Esophagus (tissue), 2 donors: ENCODE results near the gene FOXL3. TPM values are rescaled to one million over a fixed set of nuclear protein-coding genes. Genes with fewer than 3 reads are reported as not detected.

ENCODE experiments used
- H3K27ac ChIP-seq, 2 donors: one replicate each; pipeline ENCODE4 v1.5.1; 2013; ENCODE audit warnings: low read depth in 2 of 2, mild to moderate bottlenecking in 2 of 2, inconsistent platforms in 1 of 2, low read length in 1 of 2, moderate library complexity in 1 of 2
- H3K27me3 ChIP-seq, 2 donors: one replicate each; pipeline ENCODE4 v1.6.1; 2013; ENCODE audit warnings: low read length in 2 of 2, control low read depth in 1 of 2, mild to moderate bottlenecking in 1 of 2; ENCODE audit not compliant: insufficient read depth in 2 of 2, control insufficient read depth in 1 of 2
- H3K36me3 ChIP-seq, 2 donors: one replicate each; pipeline ENCODE4 v1.6.1; 2013; ENCODE audit warnings: low read length in 1 of 2; ENCODE audit not compliant: control insufficient read depth in 2 of 2, insufficient read depth in 2 of 2
- H3K4me1 ChIP-seq, 2 donors: one replicate each; pipeline ENCODE4 v1.6.1; 2013; ENCODE audit warnings: low read length in 1 of 2; ENCODE audit not compliant: control insufficient read depth in 2 of 2, insufficient read depth in 2 of 2
- H3K4me3 ChIP-seq, 2 donors: one replicate each; pipeline ENCODE4 v1.5.1; 2013; ENCODE audit warnings: low read length in 2 of 2, mild to moderate bottlenecking in 2 of 2, low read depth in 1 of 2, moderate library complexity in 1 of 2
- H3K9me3 ChIP-seq, 2 donors: one replicate each; pipeline ENCODE4 v1.6.1; 2013; ENCODE audit warnings: mild to moderate bottlenecking in 2 of 2, low read depth in 1 of 2, low read length in 1 of 2, moderate library complexity in 1 of 2; ENCODE audit not compliant: control insufficient read depth in 2 of 2, insufficient read depth in 1 of 2
- WGBS, 2 donors: extraction: QIAGEN DNeasy Blood & Tissue Kit; methylation state at CpG; one replicate each; pipeline ENCODE4 v1.1.7; 2013; 5-methylcytosine and 5-hydroxymethylcytosine counted together
- polyA plus RNA-seq, 2 donors: library from polyadenylated mRNA; stranded (reverse); fragments of 200-250 nt; gene quantifications; one replicate each; pipeline ENCODE4 v1.2.3, GENCODE V29; 2013
- donor health status: healthy with polysubstance abuse.
- donor health status: Bipolar disorder and iron deficiency.

Gene FOXL3
- polyA plus RNA-seq, 2 donors, result not detected

- Histone ChIP-seq H3K27ac (no peak overlapping the region), H3K4me1 (no peaks in the 10 kb centered on the region), H3K36me3 (peaks cover 0 to 24% of the 10 kb centered on the region in 2 donors), H3K4me3 (no peak overlapping the region), H3K27me3 (no peaks in the 10 kb centered on the region), H3K9me3 (no peaks in the 10 kb centered on the region)
- WGBS, 2 donors, result 75 to 85% methylated on average over 16 of the region's 16 CpGs
Measured at GRCh38 chr7:247636-248035, 42.3 kb upstream of the FOXL3 start.

- Histone ChIP-seq H3K27me3 (no peaks in the 10 kb centered on the region), H3K27ac (no peak overlapping the region), H3K4me1 (no peaks in the 10 kb centered on the region), H3K9me3 (no peaks in the 10 kb centered on the region), H3K36me3 (peaks cover 0 to 31% of the 10 kb centered on the region in 2 donors), H3K4me3 (no peak overlapping the region)
- 84 to 85% methylated on average over 20 of the region's 20 CpGs for WGBS, 2 donors
Measured at GRCh38 chr7:248732-249435, 41.1 kb upstream of the FOXL3 start.

GRCh38 chr7:249989-250388, 40.0 kb upstream of the FOXL3 start:
- 85 to 86% methylated on average over 12 of the region's 12 CpGs for WGBS, 2 donors

GRCh38 chr7:250523-250922, 39.4 kb upstream of the FOXL3 start:
- Histone ChIP-seq H3K4me3 (no peak overlapping the region), H3K36me3 (peaks cover 0 to 26% of the 10 kb centered on the region in 2 donors), H3K27ac (no peak overlapping the region), H3K27me3 (no peaks in the 10 kb centered on the region), H3K4me1 (no peaks in the 10 kb centered on the region), H3K9me3 (no peaks in the 10 kb centered on the region)
- WGBS, 2 donors, result 91% methylated on average over 15 of the region's 15 CpGs

More at GRCh38 chr7:249989-250388, 40.0 kb upstream of the FOXL3 start:
- H3K9me3 ChIP-seq, result no peaks in the 10 kb centered on the region
- H3K27me3 ChIP-seq, result no peaks in the 10 kb centered on the region
- no peaks in the 10 kb centered on the region for H3K4me1 ChIP-seq
- no peak overlapping the region for H3K4me3 ChIP-seq
- peaks cover 0 to 31% of the 10 kb centered on the region in 2 donors for H3K36me3 ChIP-seq
- H3K27ac ChIP-seq, result no peak overlapping the region

GRCh38 chr7:251005-251404, 39.0 kb upstream of the FOXL3 start:
- Histone ChIP-seq H3K27ac (no peak overlapping the region), H3K36me3 (peaks cover 0 to 31% of the 10 kb centered on the region in 2 donors)
- WGBS, 2 donors, result 94% methylated on average over 20 of the region's 20 CpGs

GRCh38 chr7:251446-252175, 38.4 kb upstream of the FOXL3 start:
- no peaks in the 10 kb centered on the region for H3K4me1 ChIP-seq
- H3K27ac ChIP-seq, result no peak overlapping the region
- H3K27me3 ChIP-seq, result no peaks in the 10 kb centered on the region
- WGBS, 2 donors, result 88 to 90% methylated on average over 21 of the region's 21 CpGs
- H3K4me3 ChIP-seq, result no peak overlapping the region
- no peaks in the 10 kb centered on the region for H3K9me3 ChIP-seq
- H3K36me3 ChIP-seq, result peaks cover 0 to 32% of the 10 kb centered on the region in 2 donors

More at GRCh38 chr7:251005-251404, 39.0 kb upstream of the FOXL3 start:
- Histone ChIP-seq H3K9me3 (no peaks in the 10 kb centered on the region), H3K4me1 (no peaks in the 10 kb centered on the region), H3K4me3 (no peak overlapping the region), H3K27me3 (no peaks in the 10 kb centered on the region)

- Histone ChIP-seq H3K27me3 (no peaks in the 10 kb centered on the region), H3K36me3 (peaks cover 0 to 35% of the 10 kb centered on the region in 2 donors), H3K4me1 (no peaks in the 10 kb centered on the region), H3K9me3 (no peaks in the 10 kb centered on the region), H3K4me3 (no peak overlapping the region), H3K27ac (no peak overlapping the region)
- WGBS, 2 donors, result 91 to 93% methylated on average over 29 of the region's 29 CpGs
Measured at GRCh38 chr7:252216-252965, 37.6 kb upstream of the FOXL3 start.

GRCh38 chr7:252981-253380, 37.0 kb upstream of the FOXL3 start:
- H3K4me3 ChIP-seq, result no peak overlapping the region
- H3K9me3 ChIP-seq, result no peaks in the 10 kb centered on the region
- no peaks in the 10 kb centered on the region for H3K4me1 ChIP-seq
- WGBS, 2 donors, result 92 to 93% methylated on average over 22 of the region's 22 CpGs
- peaks cover 0 to 34% of the 10 kb centered on the region in 2 donors for H3K36me3 ChIP-seq
- no peak overlapping the region for H3K27ac ChIP-seq
- H3K27me3 ChIP-seq, result no peaks in the 10 kb centered on the region

- Histone ChIP-seq H3K4me3 (no peak overlapping the region), H3K9me3 (no peaks in the 10 kb centered on the region), H3K36me3 (peaks cover 0 to 33% of the 10 kb centered on the region in 2 donors), H3K27ac (no peak overlapping the region), H3K4me1 (no peaks in the 10 kb centered on the region), H3K27me3 (no peaks in the 10 kb centered on the region)
- 91 to 92% methylated on average over 41 of the region's 41 CpGs for WGBS, 2 donors
Measured at GRCh38 chr7:253581-254336, 36.2 kb upstream of the FOXL3 start.
